GM23248 (cell line): Measurements from ENCODE around the gene FILIP1L. TPM values are rescaled to one million over a fixed set of nuclear protein-coding genes. Genes with fewer than 3 reads are reported as not detected.
A peak's percentile ranks its signal among the peaks of the same experiment; 100 is the strongest.

Source experiments
- DNase-seq: peaks from one replicate; pipeline ENCODE4 v3.0.0-alpha.2; 2015
- H2AFZ ChIP-seq: fragments of 200-600 bp; sonication (generic); 2 replicates; pipeline ENCODE4 v1.6.1; 2016; ENCODE audit warnings: antibody characterized with exemption
- H3F3A ChIP-seq: fragments of 200-600 bp; sonication (generic); 2 replicates; pipeline ENCODE4 v1.6.1; 2016; ENCODE audit warnings: mild to moderate bottlenecking, antibody characterized with exemption, mixed run types; ENCODE audit not compliant: insufficient read depth
- H3K27ac ChIP-seq: fragments of 200-600 bp; sonication (generic); 2 replicates; pipeline ENCODE4 v1.5.1; 2016; ENCODE audit warnings: mild to moderate bottlenecking
- H3K27me3 ChIP-seq: fragments of 200-600 bp; sonication (generic); replicated peaks from 2 replicates; pipeline ENCODE4 v1.6.1; 2016; ENCODE audit warnings: mild to moderate bottlenecking; ENCODE audit not compliant: insufficient read depth
- H3K36me3 ChIP-seq: fragments of 200-600 bp; sonication (generic); 2 replicates; pipeline ENCODE4 v1.6.1; 2016; ENCODE audit warnings: low read depth, mild to moderate bottlenecking
- H3K4me1 ChIP-seq: fragments of 200-600 bp; sonication (generic); 2 replicates; pipeline ENCODE4 v1.6.1; 2016; ENCODE audit warnings: mild to moderate bottlenecking; ENCODE audit not compliant: insufficient read depth
- H3K4me2 ChIP-seq: fragments of 200-600 bp; sonication (generic); one replicate; pipeline ENCODE4 v1.6.1; 2016; ENCODE audit warnings: mild to moderate bottlenecking; ENCODE audit not compliant: unreplicated experiment
- H3K4me3 ChIP-seq: fragments of 200-600 bp; sonication (generic); 2 replicates; pipeline ENCODE4 v1.5.1; 2016; ENCODE audit warnings: mild to moderate bottlenecking
- H3K79me2 ChIP-seq: fragments of 200-600 bp; sonication (generic); 2 replicates; pipeline ENCODE4 v1.6.1; 2016; ENCODE audit warnings: mild to moderate bottlenecking; ENCODE audit not compliant: insufficient read depth
- H3K9ac ChIP-seq: fragments of 200-600 bp; sonication (generic); 2 replicates; pipeline ENCODE4 v1.6.1; 2016; ENCODE audit warnings: mild to moderate bottlenecking
- H3K9me2 ChIP-seq: fragments of 200-600 bp; sonication (generic); 2 replicates; pipeline ENCODE4 v1.6.1; 2016; ENCODE audit warnings: mixed run types, mild to moderate bottlenecking, moderate library complexity; ENCODE audit not compliant: insufficient read depth
- H3K9me3 ChIP-seq: fragments of 200-600 bp; sonication (generic); one replicate; pipeline ENCODE4 v1.6.1; 2017; ENCODE audit warnings: low read depth
- H4K20me1 ChIP-seq: fragments of 200-600 bp; sonication (generic); 2 replicates; pipeline ENCODE4 v1.6.0; 2016; ENCODE audit not compliant: insufficient read depth
- EZH2 ChIP-seq: fragments of 200-600 bp; sonication (generic); IDR thresholded peaks from 2 replicates; pipeline ENCODE4 v1.6.1; 2018; ENCODE audit warnings: antibody characterized with exemption, mild to moderate bottlenecking; ENCODE audit not compliant: insufficient read depth, poor library complexity, severe bottlenecking
- EZH2phosphoT487 ChIP-seq: fragments of 200-600 bp; sonication (generic); IDR thresholded peaks from 2 replicates; pipeline ENCODE4 v1.6.1; 2018; ENCODE audit warnings: antibody characterized with exemption, moderate library complexity, mild to moderate bottlenecking, low read depth; ENCODE audit not compliant: insufficient read depth
- WGBS, 2 experiments: methylation state at CpG; one replicate each; pipeline ENCODE4 v1.1.6; 2015 to 2017; ENCODE audit warnings: low lambda C conversion rate in 2 of 2, low coverage in 1 of 2; ENCODE audit errors: missing lambda C conversion rate in 2 of 2; 5-methylcytosine and 5-hydroxymethylcytosine counted together
- in situ Hi-C: fragments of 300-500 bp; cut with MboI; formaldehyde crosslinking; loops from 2 replicates; pipeline ENCODE4 v1.15.0; 2020
- polyA plus RNA-seq: library from polyadenylated mRNA; unstranded; fragments of >200 nt; fragmentation: Nextera tagmentation; extraction: Ambion mirVana; gene quantifications from 2 replicates; pipeline ENCODE4 v1.2.1, GENCODE V29; 2016
- total RNA-seq: library from RNA; depleted of rRNA; stranded (reverse); fragments of >200 nt; shearing (Covaris generic); gene quantifications from 2 replicates; pipeline ENCODE4 v1.2.3, GENCODE V29; 2014

FILIP1L gene
- total and polyA plus RNA-seq, 2 experiments from 2014 or later: 45.0 to 66.3 TPM

DNA sequence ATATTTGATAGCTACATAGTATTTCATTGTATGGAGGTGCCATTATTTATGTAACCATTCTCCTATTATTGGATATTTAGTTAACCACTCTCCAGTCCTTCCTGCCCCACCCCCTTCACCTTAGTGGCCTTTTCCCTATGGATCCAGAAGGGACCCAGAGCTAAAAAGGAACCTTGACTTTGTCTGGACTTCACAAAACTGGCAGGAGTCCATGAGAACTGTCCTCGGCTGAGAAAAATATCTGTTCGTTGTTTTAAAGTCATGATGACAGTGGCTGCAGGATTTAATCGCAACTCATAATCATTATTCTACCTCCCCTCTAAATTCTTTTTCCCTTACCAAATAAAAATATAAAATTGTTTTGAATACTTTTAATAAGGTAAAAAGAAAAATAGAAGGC lies 166.9 kb downstream of the FILIP1L start:
- H3K27me3 ChIP-seq: no peaks in the 10 kb centered on the region
- no peaks in the 10 kb centered on the region for H4K20me1 ChIP-seq
- H3K4me3 ChIP-seq: no peak overlapping the region
- no peaks in the 10 kb centered on the region for H3K36me3 ChIP-seq
- H3K9me3 ChIP-seq: no peaks in the 10 kb centered on the region
- no peak overlapping the region for H3K9ac ChIP-seq
- no peak overlapping the region for H3K4me2 ChIP-seq
- 96 to 100% methylated on average over 3 of the region's 3 CpGs for WGBS, 2 experiments
- TF ChIP-seq EZH2 (no peak), EZH2phosphoT487 (no peak)
- H3F3A ChIP-seq: peaks cover 9% of the 10 kb centered on the region
- H3K4me1 ChIP-seq: peaks cover 22% of the 10 kb centered on the region
- in situ Hi-C loops: no loop called here
- H3K27ac ChIP-seq: no peak overlapping the region
- H3K79me2 ChIP-seq: no peaks in the 10 kb centered on the region
- H2AFZ ChIP-seq: no peak overlapping the region
- no peak for DNase-seq
- H3K9me2 ChIP-seq: no peaks in the 10 kb centered on the region

DNA sequence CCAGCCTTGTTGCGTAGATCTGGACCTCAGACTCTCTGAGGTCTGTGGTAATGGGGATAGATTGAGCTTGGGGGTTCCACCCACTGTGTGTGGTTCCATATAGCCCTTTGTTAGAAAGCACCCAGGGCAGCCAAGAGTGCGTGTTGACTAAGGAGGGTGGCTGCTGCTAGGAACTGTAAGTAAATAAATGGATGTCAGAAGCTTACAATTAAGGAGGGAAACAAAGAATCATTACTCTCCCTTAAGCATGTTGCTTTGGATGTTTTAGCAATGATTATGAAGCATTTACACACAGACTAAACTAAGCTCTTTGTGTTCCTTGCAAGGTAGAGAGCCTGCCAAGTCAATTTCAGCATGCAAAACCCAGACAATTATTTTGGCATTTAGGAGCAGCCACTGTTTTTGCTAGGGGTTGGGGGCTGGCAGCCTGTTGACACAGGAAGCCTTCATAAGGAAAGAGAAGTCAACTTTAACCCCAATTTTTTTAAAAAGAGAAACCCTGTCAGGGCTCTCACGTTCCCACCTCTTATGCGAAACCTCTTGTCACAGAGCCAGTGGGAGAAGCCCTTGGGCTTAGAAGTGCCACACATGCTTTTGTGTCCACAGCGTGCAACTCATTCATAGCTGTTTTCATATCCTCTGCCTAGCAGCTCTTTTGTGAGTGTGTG lies 168.8 kb downstream of the FILIP1L start:
- H3K9me2 ChIP-seq: no peaks in the 10 kb centered on the region
- no peaks in the 10 kb centered on the region for H3K27me3 ChIP-seq
- 54 to 63% methylated on average over 5 of the region's 5 CpGs for WGBS, 2 experiments
- H3K27ac ChIP-seq: no peak overlapping the region
- no peaks in the 10 kb centered on the region for H4K20me1 ChIP-seq
- H3K79me2 ChIP-seq: no peaks in the 10 kb centered on the region
- TF ChIP-seq EZH2phosphoT487 (no peak), EZH2 (no peak)
- H3K4me2 ChIP-seq: no peak overlapping the region
- H3K4me1 ChIP-seq: peaks cover 9% of the 10 kb centered on the region
- no peak overlapping the region for H3K4me3 ChIP-seq
- no peak overlapping the region for H2AFZ ChIP-seq
- no peak overlapping the region for H3K9ac ChIP-seq
- in situ Hi-C loops: no loop called here
- DNase-seq: peak; percentile 45
- no peaks in the 10 kb centered on the region for H3K36me3 ChIP-seq
- no peaks in the 10 kb centered on the region for H3K9me3 ChIP-seq
- H3F3A ChIP-seq: no peaks in the 10 kb centered on the region

DNA sequence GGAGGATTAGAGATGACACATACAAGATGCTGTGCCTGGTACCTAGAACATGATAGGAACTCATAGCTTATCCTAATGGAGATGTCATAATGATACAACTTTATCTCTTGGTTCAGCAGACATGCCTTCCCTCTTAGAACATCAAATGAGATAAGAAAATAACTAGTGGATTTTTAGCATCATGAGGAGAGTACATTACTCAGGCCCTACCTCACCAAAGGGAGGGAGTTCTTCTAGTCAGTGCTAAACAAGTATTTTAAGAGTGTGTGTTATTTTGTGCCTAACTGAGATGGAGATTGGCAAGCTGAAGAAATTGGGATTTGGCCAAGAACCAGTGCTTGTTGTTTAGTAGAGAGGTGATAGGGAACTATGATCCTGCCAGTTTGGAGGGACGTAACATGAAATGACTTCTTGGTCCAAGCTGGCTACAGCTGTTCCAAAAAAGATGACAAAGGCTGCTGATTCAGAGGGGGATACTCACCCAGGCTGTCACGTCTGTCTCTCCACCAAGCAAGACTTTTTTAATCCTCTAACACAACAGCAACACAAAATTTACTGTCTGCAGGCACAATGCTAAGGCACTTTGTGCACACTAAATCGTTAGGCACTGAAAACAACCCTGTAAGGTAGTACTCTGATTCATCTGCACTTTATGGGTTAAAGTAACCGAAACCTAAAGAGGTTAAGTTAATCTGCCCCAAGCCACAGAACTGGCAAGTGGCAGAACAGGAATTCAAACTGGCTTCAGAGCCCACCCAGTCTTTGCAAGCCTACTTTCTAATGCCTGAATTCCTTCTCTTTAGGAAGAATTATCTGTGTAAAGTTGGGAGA lies 170.2 kb downstream of the FILIP1L start:
- Histone ChIP-seq H3K9me3 (no peaks in the 10 kb centered on the region), H3K4me1 (peaks cover 9% of the 10 kb centered on the region), H4K20me1 (no peaks in the 10 kb centered on the region), H3K27ac (no peak overlapping the region), H3K4me2 (no peak overlapping the region), H3K9ac (no peak overlapping the region), H3K4me3 (no peak overlapping the region), H2AFZ (no peak overlapping the region), H3K27me3 (no peaks in the 10 kb centered on the region), H3K79me2 (no peaks in the 10 kb centered on the region), H3K9me2 (no peaks in the 10 kb centered on the region), H3F3A (no peaks in the 10 kb centered on the region), H3K36me3 (no peaks in the 10 kb centered on the region)
- in situ Hi-C loops: no loop called here
- DNase-seq: no peak
- TF ChIP-seq EZH2: no peak
- no peak for TF ChIP-seq EZH2phosphoT487
- WGBS, 2 experiments: 62 to 66% methylated on average over 4 of the region's 4 CpGs

DNA sequence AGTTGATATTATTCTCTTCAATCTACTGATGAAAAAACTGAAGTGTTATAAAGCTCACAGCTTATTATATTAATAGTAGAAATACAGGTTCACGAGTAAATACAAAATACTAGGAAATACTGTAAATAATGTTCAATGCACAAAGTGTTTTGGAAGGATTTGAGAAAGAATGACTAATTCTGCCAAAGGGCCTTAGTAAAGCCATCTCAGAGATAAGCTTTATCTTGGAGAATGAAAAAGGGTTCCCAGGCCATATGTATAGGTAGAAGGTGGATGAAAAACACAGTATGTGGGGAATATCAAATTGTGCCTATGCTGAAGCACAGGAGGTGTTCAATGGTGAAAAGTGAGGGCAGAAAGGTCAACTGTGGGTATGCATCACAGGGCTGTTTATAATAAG lies 173.1 kb downstream of the FILIP1L start:
- 96 to 100% methylated on average over 1 of the region's 1 CpG for WGBS, 2 experiments

More for the DNA sequence above, 173.1 kb downstream of the FILIP1L start:
- Histone ChIP-seq H3K36me3 (no peaks in the 10 kb centered on the region), H3K27me3 (no peaks in the 10 kb centered on the region), H2AFZ (no peak overlapping the region), H3K9me2 (no peaks in the 10 kb centered on the region), H3K4me2 (no peak overlapping the region), H3K9me3 (no peaks in the 10 kb centered on the region), H3K79me2 (no peaks in the 10 kb centered on the region), H4K20me1 (no peaks in the 10 kb centered on the region), H3F3A (no peaks in the 10 kb centered on the region), H3K27ac (no peak overlapping the region), H3K9ac (no peak overlapping the region), H3K4me1 (peaks cover 24% of the 10 kb centered on the region), H3K4me3 (no peak overlapping the region)
- no peak for DNase-seq
- no peak for TF ChIP-seq EZH2phosphoT487
- TF ChIP-seq EZH2: no peak
- in situ Hi-C loops: no loop called here
